ENCODE results near the gene UBE2H. TPM values are rescaled to one million over a fixed set of nuclear protein-coding genes. Genes with fewer than 3 reads are reported as not detected.
A peak's percentile ranks its signal among the peaks of the same experiment; 100 is the strongest.
"Not testable (repeated sequence)": the region's sequence is repeated elsewhere in the genome, so short reads cannot be mapped to it uniquely, and the experiment has no call there.

Gene UBE2H
- total RNA-seq, 1 experiment from 2014 or later = 128 TPM

DNA sequence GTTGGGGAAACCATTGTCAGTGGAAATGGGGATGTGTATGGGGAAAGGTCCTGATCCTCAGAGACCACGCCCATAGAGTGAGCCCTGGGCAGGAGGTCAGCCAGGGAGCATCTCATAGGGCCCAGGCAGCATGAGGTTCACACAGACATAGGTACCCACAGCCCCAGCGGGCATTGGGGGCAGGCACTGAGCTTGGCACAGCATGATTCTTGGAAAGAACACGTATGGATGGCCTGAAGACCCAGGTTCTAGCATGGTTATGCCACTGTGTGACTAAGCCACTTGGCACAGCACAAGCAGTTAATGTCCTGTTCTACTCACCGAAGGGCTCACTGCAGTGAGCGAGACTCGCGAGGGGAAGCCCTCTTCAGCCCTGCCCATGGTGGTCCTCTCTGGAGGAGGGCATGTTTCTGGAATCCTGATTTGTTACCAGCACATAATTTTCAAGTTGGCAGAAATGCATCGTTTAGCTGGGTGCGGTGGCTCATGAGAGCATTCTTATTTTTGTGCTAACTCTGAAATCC, 125.2 kb downstream of the UBE2H start:
- ChIA-PET CTCF (interaction anchor here (1.2 kb wide), 1 partner anchor 7 kb away, joined by 3 read pairs; no protein-coding TSS in a partner anchor), POLR2A (interaction anchor here (0.7 to 1.7 kb wide), 3 partner anchors 88 to 124 kb away, joined by 3 to 8 read pairs (median 3); no protein-coding TSS in a partner anchor)
- peaks cover 50% of the 10 kb centered on the region for H3K36me3 Mint-ChIP-seq (ENCODE audit: insufficient read depth, unreplicated experiment)
- no peaks in the 10 kb centered on the region for H3K9me3 Mint-ChIP-seq (ENCODE audit: unreplicated experiment)
- no TSS peak for BruUV-seq (replicated peaks)
- no peak for DNase-seq (ENCODE audit: unreplicated experiment)
- H3K4me3 Mint-ChIP-seq (ENCODE audit: unreplicated experiment) = no peak overlapping the region
- peak overlapping the region; percentile 16 for H3K27ac Mint-ChIP-seq (ENCODE audit: low read depth, unreplicated experiment)
- peaks cover 38% of the 10 kb centered on the region for H3K4me1 Mint-ChIP-seq (ENCODE audit: insufficient read depth, unreplicated experiment)
- H3K27me3 Mint-ChIP-seq (ENCODE audit: insufficient read depth, unreplicated experiment) = no peaks in the 10 kb centered on the region
- intact Hi-C loops (cut with micrococcal nuclease) = no loop called here
- TF ChIP-seq, protein P1, sequence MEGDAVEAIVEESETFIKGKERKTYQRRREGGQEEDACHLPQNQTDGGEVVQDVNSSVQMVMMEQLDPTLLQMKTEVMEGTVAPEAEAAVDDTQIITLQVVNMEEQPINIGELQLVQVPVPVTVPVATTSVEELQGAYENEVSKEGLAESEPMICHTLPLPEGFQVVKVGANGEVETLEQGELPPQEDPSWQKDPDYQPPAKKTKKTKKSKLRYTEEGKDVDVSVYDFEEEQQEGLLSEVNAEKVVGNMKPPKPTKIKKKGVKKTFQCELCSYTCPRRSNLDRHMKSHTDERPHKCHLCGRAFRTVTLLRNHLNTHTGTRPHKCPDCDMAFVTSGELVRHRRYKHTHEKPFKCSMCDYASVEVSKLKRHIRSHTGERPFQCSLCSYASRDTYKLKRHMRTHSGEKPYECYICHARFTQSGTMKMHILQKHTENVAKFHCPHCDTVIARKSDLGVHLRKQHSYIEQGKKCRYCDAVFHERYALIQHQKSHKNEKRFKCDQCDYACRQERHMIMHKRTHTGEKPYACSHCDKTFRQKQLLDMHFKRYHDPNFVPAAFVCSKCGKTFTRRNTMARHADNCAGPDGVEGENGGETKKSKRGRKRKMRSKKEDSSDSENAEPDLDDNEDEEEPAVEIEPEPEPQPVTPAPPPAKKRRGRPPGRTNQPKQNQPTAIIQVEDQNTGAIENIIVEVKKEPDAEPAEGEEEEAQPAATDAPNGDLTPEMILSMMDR (IDR thresholded peaks at IDR 0.05; ENCODE audit: unreplicated experiment) = no peak

- BruUV-seq (replicated peaks); intact Hi-C loops (cut with micrococcal nuclease); H3K4me3 Mint-ChIP-seq (ENCODE audit: unreplicated experiment); DNase-seq (ENCODE audit: unreplicated experiment); H3K27me3 Mint-ChIP-seq (ENCODE audit: insufficient read depth, unreplicated experiment); H3K9me3 Mint-ChIP-seq (ENCODE audit: unreplicated experiment): not testable (repeated sequence)
- ChIA-PET CTCF (interaction anchor here (1.2 to 5.9 kb wide), 2 partner anchors 8 to 162 kb away, joined by 3 to 36 read pairs; no protein-coding TSS in a partner anchor), POLR2A (interaction anchor here (1.0 to 2.5 kb wide), 7 partner anchors 122 to 187 kb away, joined by 3 to 13 read pairs (median 6); no protein-coding TSS in a partner anchor)
- peak overlapping the region; percentile 16 for H3K27ac Mint-ChIP-seq (ENCODE audit: low read depth, unreplicated experiment)
- peaks cover 43% of the 10 kb centered on the region for H3K36me3 Mint-ChIP-seq (ENCODE audit: insufficient read depth, unreplicated experiment)
- peaks cover 32% of the 10 kb centered on the region for H3K4me1 Mint-ChIP-seq (ENCODE audit: insufficient read depth, unreplicated experiment)
Observed at GRCh38 chr7:129826895-129827294, 125.9 kb downstream of the UBE2H start.

DNA sequence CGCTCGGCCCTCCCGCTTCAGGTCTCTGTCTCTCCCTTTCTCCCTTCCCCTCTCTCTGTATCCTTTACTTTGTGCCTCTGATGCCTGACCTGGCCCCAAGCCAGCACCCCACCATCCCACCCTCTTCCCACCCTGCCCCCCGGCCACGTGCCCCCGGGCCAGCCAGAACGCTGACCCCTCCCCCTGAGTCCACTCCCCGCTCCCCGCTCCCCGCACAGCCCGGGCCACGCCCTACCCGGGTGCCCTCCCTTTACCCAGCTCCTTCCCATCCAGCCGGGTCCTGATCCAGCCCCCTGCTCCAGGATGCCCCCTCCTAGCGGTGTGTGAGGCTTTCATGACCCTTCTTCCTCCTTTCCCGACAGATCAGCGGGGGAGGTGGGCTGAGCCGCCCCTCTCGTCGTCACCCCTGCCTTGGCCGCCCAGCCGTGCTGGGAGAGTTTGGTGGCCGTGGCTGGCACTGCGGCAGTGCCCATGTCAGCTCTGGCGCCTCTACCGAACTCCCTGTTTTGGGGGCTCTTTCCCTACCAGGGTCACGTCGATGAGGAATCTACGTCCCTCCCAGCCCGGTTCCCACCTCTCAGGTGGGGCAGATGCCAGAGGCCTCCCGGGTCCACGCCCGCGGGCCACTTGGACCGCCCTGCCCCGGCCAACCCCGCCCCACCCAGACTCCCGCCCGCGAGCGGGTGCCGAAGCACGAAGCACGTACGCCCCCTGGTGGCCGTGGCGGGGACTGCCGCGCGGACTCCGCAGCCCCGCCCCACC, 127.4 kb downstream of the UBE2H start:
- H3K4me3 Mint-ChIP-seq (ENCODE audit: unreplicated experiment) = peak overlapping the region; percentile 89
- H3K27me3 Mint-ChIP-seq (ENCODE audit: insufficient read depth, unreplicated experiment) = no peaks in the 10 kb centered on the region
- intact Hi-C loops (cut with micrococcal nuclease) = loop anchor here (1.0 to 2.0 kb wide), 4 partner anchors 45 to 459 kb away; no protein-coding TSS in a partner anchor
- CTCF ChIA-PET = interaction anchor here (0.7 to 5.9 kb wide), 28 partner anchors 13 to 200 kb away, joined by 3 to 36 read pairs (median 4); no protein-coding TSS in a partner anchor
- BruUV-seq (replicated peaks) = no TSS peak
- POLR2A ChIA-PET = interaction anchor here (0.6 to 2.5 kb wide), 20 partner anchors 15 to 214 kb away, joined by 3 to 15 read pairs (median 5); partner anchors contain the start of gene NRF1
- TF ChIP-seq, protein P1 (IDR thresholded peaks at IDR 0.05; ENCODE audit: unreplicated experiment) = peak; percentile 91
- peaks cover 18% of the 10 kb centered on the region for H3K4me1 Mint-ChIP-seq (ENCODE audit: insufficient read depth, unreplicated experiment)
- H3K36me3 Mint-ChIP-seq (ENCODE audit: insufficient read depth, unreplicated experiment) = peaks cover 28% of the 10 kb centered on the region
- peak; percentile 60 for DNase-seq (ENCODE audit: unreplicated experiment)
- H3K27ac Mint-ChIP-seq (ENCODE audit: low read depth, unreplicated experiment) = peak overlapping the region; percentile 5
- no peaks in the 10 kb centered on the region for H3K9me3 Mint-ChIP-seq (ENCODE audit: unreplicated experiment)

GRCh38 chr7:129824291-129825208, 128.2 kb downstream of the UBE2H start:
- peaks cover 20% of the 10 kb centered on the region for H3K36me3 Mint-ChIP-seq (ENCODE audit: insufficient read depth, unreplicated experiment)
- intact Hi-C loops (cut with micrococcal nuclease) = loop anchor here (1.0 to 2.0 kb wide), 4 partner anchors 44 to 458 kb away; no protein-coding TSS in a partner anchor
- BruUV-seq (replicated peaks) = no TSS peak
- peak overlapping the region; percentile 89 for H3K4me3 Mint-ChIP-seq (ENCODE audit: unreplicated experiment)
- TF ChIP-seq, protein P1 (IDR thresholded peaks at IDR 0.05; ENCODE audit: unreplicated experiment) = peak; percentile 21
- CTCF ChIA-PET = interaction anchor here (0.6 to 5.9 kb wide), 30 partner anchors 12 to 1334 kb away, joined by 3 to 36 read pairs (median 4); no protein-coding TSS in a partner anchor
- POLR2A ChIA-PET = interaction anchor here (0.6 to 2.5 kb wide), 9 partner anchors 31 to 1012 kb away, joined by 3 to 15 read pairs (median 5); no protein-coding TSS in a partner anchor
- H3K9me3 Mint-ChIP-seq (ENCODE audit: unreplicated experiment) = no peaks in the 10 kb centered on the region
- peak; percentile 67 for DNase-seq (ENCODE audit: unreplicated experiment)
- H3K27me3 Mint-ChIP-seq (ENCODE audit: insufficient read depth, unreplicated experiment) = no peaks in the 10 kb centered on the region
- H3K4me1 Mint-ChIP-seq (ENCODE audit: insufficient read depth, unreplicated experiment) = peaks cover 9% of the 10 kb centered on the region
- peak overlapping the region; percentile 5 for H3K27ac Mint-ChIP-seq (ENCODE audit: low read depth, unreplicated experiment)

DNA sequence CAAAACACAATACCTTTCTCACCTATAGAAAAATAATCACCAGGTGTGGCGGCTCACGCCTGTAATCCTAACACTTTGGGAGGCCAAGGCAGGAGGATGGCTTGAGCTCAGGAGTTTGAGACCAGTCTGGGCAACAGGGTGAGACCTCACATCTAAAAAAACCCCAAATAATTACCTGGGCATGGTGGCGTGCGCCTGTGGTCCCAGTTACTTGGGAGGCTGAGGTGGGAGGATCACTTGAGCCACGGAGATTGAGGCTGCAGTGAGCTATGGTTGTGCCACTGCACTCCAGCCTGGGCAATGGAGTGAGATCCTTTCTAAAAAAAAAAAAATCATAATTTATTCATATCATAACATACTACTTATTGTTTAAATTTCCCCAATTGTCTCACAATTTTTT, 129.6 kb downstream of the UBE2H start:
- CTCF ChIA-PET = interaction anchor here (0.6 to 5.9 kb wide), 5 partner anchors 86 to 957 kb away, joined by 4 to 36 read pairs (median 4); no protein-coding TSS in a partner anchor
- H3K9me3 Mint-ChIP-seq (ENCODE audit: unreplicated experiment); H3K27me3 Mint-ChIP-seq (ENCODE audit: insufficient read depth, unreplicated experiment); BruUV-seq (replicated peaks); H3K27ac Mint-ChIP-seq (ENCODE audit: low read depth, unreplicated experiment); DNase-seq (ENCODE audit: unreplicated experiment); H3K4me1 Mint-ChIP-seq (ENCODE audit: insufficient read depth, unreplicated experiment); intact Hi-C loops (cut with micrococcal nuclease); H3K4me3 Mint-ChIP-seq (ENCODE audit: unreplicated experiment): not testable (repeated sequence)
- peaks cover 12% of the 10 kb centered on the region for H3K36me3 Mint-ChIP-seq (ENCODE audit: insufficient read depth, unreplicated experiment)
- POLR2A ChIA-PET = interaction anchor here (0.6 kb wide), 1 partner anchor 445 kb away, joined by 4 read pairs; no protein-coding TSS in a partner anchor
